ENCODE measurements around the gene SMIM44. TPM values are rescaled to one million over a fixed set of nuclear protein-coding genes. Genes with fewer than 3 reads are reported as not detected.
"Not testable (repeated sequence)": the region's sequence is repeated elsewhere in the genome, so short reads cannot be mapped to it uniquely, and the experiment has no call there.

Gene SMIM44
- total RNA-seq: 1 to 10 TPM; 6.0 to 6.1 TPM
- long read RNA-seq: 0 reads

DNA sequence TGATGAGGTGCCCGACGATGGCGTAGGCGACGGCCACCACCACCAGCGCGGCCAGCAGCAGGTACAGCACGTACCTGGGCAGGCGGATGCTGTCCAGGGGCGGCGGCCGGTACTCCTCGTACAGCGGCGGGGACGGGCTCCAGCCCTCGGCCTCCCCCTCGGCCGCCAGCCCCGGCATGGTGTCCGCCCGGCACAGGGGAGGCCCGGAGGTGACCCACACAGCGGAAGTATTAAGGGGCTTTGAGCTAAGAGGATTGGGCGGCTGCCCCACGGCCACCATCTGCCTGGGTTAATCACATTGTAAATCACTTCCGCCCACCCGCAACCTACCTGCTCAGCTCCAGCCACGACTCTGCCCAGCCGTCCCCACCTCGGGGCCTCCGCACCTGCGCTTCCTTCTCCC lies at the start of gene SMIM44:
SMIM44 (minus strand) TSS at position 216 of the 403 bp plus-strand sequence; CDS start at position 178, 38 bp downstream.
- DNase-seq (peak; percentile 67 to 68), ATAC-seq (peak; percentile 55)
- intact Hi-C loops (cut with DNase I, micrococcal nuclease): no loop called here

DNA sequence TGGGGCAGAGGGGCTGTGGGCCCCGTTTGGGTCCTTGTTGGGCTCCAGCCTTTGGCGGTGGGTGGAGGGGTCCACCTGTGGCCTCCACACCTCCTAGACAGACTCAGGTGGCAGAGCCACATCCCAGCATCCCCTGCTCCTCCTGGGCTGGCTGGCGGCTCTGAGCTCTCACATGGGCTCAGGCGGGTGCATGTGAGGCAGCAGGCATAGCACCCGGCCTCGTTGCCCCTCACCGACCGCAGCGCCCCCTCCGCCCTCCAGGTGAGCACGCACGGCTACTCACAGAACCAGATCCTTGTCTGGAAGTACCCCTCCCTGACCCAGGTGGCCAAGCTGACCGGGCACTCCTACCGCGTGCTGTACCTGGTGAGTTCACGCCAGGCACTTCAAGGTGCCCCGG lies 49.8 kb upstream of the SMIM44 start:
- DNase-seq (no peak), ATAC-seq (no peak)
- intact Hi-C loops (cut with DNase I, micrococcal nuclease): no loop called here

DNA sequence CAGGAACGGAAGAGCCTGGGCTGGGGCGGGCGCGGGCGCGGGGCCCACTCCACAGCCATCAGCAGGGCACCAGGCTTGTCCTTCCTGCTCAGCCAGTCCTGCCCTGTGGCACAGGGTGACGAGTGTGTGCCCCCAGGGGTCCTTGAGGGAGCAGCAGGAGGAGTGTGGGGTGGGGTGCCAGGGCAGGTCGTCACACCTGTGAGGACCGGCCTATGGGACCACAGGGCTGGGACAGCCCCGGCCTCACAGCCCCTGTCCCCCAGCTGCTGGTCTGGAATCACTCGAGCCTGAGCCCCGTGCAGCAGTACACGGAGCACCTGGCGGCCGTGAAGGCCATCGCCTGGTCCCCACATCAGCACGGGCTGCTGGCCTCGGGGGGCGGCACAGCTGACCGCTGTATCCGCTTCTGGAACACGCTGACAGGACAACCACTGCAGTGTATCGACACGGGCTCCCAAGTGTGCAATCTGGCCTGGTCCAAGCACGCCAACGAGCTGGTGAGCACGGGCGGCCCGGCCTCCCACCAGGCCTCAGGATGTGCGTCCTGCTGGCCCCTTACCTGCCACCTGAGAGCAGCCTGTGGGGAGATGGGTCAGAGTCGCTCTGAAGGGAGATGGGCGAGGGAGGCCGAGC lies 49.0 kb upstream of the SMIM44 start:
- ATAC-seq (no peak), DNase-seq (no peak)
- intact Hi-C loops (cut with DNase I, micrococcal nuclease): no loop called here

DNA sequence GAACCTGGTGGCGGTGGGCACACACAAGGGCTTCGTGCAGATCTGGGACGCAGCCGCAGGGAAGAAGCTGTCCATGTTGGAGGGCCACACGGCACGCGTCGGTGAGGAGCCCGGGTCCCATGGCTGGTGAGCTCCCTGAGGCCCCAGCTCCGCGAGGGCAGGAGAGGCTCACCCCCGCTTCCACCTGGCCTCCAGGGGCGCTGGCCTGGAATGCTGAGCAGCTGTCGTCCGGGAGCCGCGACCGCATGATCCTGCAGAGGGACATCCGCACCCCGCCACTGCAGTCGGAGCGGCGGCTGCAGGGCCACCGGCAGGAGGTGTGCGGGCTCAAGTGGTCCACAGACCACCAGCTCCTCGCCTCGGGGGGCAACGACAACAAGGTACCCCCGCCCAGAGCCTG lies 48.5 kb upstream of the SMIM44 start:
- no peak for ATAC-seq
- intact Hi-C loops (cut with DNase I, micrococcal nuclease): no loop called here
- DNase-seq: no peak

GRCh38 chr19:3530389-3530788 lies 47.1 kb upstream of the SMIM44 start:
- ATAC-seq: no peak
- no peak for DNase-seq
- intact Hi-C loops (cut with DNase I, micrococcal nuclease): no loop called here

GRCh38 chr19:3529299-3529698 lies 46.1 kb upstream of the SMIM44 start:
- DNase-seq; intact Hi-C loops (cut with DNase I, micrococcal nuclease); ATAC-seq: not testable (repeated sequence)

- no peak for ATAC-seq
- DNase-seq: no peak
- intact Hi-C loops (cut with DNase I, micrococcal nuclease): no loop called here
Measured at GRCh38 chr19:3528539-3529211, 45.4 kb upstream of the SMIM44 start.

GRCh38 chr19:3528080-3528479 lies 44.8 kb upstream of the SMIM44 start:
- ATAC-seq (no peak), DNase-seq (no peak)
- intact Hi-C loops (cut with DNase I, micrococcal nuclease): no loop called here

- intact Hi-C loops (cut with DNase I, micrococcal nuclease): no loop called here
- ATAC-seq (no peak), DNase-seq (no peak)
Measured at GRCh38 chr19:3527238-3527910, 44.1 kb upstream of the SMIM44 start.

GRCh38 chr19:3526507-3527237 lies 43.4 kb upstream of the SMIM44 start:
- intact Hi-C loops (cut with DNase I, micrococcal nuclease): no loop called here
- DNase-seq (no peak), ATAC-seq (no peak)

DNA sequence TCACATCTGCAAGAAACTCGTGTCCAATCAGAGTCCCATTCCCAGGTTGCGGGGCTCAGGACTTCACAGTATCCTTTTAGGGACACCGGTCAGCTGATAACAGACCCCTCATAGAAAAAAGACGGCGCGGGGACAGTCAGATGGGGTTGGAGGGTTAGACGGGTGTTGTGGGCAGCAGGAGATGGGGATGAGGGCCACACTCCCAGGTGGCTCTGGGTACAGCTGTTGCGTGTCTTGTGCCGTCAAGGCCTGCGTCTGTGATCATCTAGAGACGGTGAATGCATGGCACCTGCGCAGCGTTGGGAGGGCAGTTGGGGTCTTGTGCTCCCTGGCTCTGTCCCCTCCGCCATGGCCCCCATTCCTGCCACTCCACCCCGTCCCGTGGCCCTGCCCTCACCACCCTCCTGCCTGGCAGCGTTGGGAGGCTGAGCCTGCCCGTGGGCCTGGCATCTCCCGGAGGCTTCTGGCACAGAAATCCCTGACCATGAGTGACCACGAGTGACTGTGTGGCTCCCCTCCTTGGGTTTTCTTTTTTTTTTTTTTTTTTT lies 41.7 kb upstream of the SMIM44 start:
- DNase-seq (no peak), ATAC-seq (no peak)
- intact Hi-C loops (cut with DNase I, micrococcal nuclease): no loop called here

- intact Hi-C loops (cut with DNase I, micrococcal nuclease): no loop called here
- ATAC-seq: no peak
- DNase-seq: no peak
Measured at GRCh38 chr19:3524078-3524842, 41.0 kb upstream of the SMIM44 start.

DNA sequence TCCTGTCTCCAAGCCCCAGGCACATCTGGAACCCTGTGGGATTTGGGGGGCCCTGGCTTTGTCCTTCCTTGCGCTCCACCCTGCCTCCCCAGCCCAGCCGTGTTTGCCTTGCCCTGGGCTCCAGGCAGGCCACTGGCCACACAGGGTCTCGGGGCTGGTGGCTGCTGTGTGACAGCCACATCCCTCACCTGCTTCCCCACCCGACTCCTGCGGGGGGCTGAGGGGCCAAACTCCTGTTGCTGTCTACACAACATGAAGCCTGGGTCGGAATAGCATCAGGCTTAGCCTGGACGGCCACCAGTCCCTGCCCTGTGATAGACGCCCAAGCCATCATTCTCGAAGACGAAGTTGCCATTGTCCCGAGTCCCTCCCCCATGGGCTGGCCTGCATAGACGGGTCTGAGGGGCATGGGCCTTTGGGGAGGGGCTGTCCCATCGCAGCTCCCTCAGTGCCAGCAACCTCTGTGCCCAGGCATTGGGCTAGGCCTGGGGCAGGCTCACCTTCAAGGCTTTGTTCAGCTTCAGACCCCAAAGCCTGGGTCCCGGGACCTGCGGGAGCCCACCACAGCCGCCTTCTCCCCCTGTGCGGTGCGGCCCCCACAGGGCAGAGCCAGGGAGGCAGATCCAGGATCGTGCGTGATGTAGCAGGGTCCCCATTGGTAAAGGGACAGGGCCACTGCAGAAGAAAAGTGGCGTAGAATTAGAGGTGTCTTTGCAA lies 40.3 kb upstream of the SMIM44 start:
- intact Hi-C loops (cut with DNase I, micrococcal nuclease): no loop called here
- ATAC-seq (no peak), DNase-seq (no peak)

DNA sequence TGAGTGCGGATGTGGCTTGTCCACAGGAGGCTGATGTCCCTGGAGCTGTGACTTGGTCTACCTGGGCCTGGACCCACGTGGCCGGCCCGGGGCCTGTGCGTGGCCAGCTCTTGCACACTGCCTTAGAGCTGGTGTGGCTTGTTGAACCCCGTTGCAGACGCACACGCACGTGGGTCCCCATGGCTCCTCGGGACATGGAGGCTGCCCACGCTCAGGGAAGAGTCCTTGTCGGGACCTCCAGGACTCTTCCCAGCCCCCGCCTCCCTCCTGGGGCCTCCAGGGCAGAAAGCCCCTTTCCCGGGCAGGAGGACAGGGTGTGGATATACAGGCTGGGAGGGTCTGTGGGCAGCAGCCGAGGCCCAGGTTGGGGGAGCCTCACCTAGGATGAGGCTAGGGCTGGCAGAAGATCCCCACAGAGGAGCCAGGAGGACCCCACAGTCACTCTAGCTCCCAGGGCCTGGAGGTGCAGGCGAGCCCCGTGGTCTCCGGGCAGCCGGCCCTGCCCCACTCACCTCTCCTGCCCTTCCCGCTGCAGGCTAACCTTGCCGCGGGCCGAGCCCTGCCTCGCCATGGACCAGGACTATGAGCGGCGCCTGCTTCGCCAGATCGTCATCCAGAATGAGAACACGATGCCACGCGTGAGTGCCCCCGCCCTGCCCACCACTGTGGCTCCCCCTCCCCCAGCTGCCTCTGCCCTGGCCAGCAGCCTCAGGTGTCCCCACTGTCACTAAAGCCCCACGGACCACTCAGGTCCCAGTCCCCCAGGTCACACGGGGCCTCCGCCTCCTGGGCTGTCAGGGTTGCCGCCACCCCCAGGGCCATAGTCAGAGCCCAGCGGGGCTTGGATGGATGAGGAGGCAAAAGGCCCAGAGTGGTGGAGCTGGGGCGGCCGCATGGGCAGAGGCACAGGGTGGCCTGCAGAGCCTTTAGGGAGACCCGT lies 39.5 kb upstream of the SMIM44 start:
- DNase-seq: no peak
- no peak for ATAC-seq
- intact Hi-C loops (cut with DNase I, micrococcal nuclease): no loop called here

- no peak for DNase-seq
- intact Hi-C loops (cut with DNase I, micrococcal nuclease): no loop called here
- ATAC-seq: no peak
Measured at GRCh38 chr19:3521104-3521445, 37.8 kb upstream of the SMIM44 start.

- intact Hi-C loops (cut with DNase I, micrococcal nuclease): no loop called here
- DNase-seq: no peak
- peak; percentile 69 for ATAC-seq
Measured at GRCh38 chr19:3520166-3521103, 37.2 kb upstream of the SMIM44 start.
